HL-60 (cell line): ENCODE measurements around the gene REC114.

Source experiments
- POLR2AphosphoS5 ChIP-seq: IDR thresholded peaks from 2 replicates; pipeline ENCODE4 v1.6.1; 2012; ENCODE audit warnings: low read depth
- TF ChIP-seq, protein P1 (sequence below): IDR thresholded peaks from one replicate; pipeline ENCODE4 v1.5.1; 2011; ENCODE audit warnings: low read length, control low read depth, inconsistent platforms; ENCODE audit not compliant: insufficient read depth

DNA sequence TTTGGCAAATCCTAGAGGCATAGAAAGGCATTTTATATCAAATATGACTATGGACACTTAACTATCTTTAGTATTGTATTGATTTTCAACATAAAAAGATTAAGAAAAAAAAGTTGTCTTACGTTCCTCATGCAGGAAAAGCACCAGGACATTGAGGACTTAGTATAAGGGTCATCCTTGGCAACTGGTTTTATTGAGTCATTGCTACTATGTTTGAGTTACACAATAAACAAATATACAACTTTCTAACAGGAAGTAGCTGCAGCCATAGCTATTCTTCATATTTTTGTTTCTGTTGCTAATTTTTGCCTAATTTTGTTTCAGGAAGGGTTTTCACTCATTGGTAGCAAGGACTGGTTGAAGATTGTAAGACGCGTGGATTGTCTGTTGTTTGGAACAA is 97.2 kb downstream of the REC114 start:
- TF ChIP-seq POLR2AphosphoS5 = no peak
- TF ChIP-seq, protein P1, sequence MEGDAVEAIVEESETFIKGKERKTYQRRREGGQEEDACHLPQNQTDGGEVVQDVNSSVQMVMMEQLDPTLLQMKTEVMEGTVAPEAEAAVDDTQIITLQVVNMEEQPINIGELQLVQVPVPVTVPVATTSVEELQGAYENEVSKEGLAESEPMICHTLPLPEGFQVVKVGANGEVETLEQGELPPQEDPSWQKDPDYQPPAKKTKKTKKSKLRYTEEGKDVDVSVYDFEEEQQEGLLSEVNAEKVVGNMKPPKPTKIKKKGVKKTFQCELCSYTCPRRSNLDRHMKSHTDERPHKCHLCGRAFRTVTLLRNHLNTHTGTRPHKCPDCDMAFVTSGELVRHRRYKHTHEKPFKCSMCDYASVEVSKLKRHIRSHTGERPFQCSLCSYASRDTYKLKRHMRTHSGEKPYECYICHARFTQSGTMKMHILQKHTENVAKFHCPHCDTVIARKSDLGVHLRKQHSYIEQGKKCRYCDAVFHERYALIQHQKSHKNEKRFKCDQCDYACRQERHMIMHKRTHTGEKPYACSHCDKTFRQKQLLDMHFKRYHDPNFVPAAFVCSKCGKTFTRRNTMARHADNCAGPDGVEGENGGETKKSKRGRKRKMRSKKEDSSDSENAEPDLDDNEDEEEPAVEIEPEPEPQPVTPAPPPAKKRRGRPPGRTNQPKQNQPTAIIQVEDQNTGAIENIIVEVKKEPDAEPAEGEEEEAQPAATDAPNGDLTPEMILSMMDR = no peak
